ENCODE measurements around the gene ACP3.
"Not testable (repeated sequence)": the region's sequence is repeated elsewhere in the genome, so short reads cannot be mapped to it uniquely, and the experiment has no call there.

The ACP3 gene

DNA sequence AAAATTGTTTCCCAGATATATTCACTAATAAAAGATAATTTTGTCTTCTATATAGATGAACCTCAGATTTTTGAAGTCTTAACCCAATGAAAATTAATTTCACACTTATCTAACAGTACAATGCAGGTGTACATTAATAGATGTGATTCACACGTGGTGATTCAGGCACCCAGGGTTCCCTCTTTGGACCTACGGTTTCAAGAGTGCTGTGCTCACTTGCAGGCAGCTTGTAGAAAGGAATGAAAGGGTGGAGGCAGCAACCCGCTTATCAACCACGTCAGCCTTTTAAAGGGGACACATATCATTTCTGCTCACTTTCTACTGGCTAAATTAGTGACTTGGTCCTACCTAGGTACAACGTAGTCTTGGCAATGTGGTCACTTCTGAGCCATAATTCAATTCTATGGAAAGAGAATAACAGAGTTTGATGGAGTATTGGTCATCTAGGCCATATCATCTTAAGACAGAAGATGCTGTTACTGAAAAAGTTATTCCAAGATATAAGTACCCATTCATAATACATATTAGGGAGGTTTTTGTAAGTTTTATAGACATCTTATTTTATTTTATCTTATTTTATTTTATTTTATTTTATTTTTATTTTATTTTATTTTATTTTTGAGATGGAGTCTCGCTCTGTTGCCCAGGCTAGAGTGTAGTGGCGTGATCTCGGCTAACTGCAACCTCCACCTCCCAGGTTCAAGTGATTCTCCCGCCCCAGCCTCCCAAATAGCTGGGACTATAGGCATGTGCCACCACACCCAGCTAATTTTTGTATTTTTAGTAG is 37.9 kb downstream of the ACP3 start:
- DNase-seq (ENCODE audit: extremely low read depth in 1 of 2, low read depth in 1 of 2) = no peak

DNA sequence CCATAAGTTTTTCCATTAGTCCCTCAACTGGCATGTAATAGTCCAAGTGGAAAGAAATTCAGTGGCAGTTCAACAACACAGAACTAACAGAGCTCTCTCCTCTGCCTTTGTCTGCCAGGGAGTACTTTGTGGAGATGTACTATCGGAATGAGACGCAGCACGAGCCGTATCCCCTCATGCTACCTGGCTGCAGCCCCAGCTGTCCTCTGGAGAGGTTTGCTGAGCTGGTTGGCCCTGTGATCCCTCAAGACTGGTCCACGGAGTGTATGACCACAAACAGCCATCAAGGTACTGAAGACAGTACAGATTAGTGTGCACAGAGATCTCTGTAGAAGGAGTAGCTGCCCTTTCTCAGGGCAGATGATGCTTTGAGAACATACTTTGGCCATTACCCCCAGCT is 39.4 kb downstream of the ACP3 start:
- DNase-seq (ENCODE audit: extremely low read depth in 1 of 2, low read depth in 1 of 2) = no peak

DNA sequence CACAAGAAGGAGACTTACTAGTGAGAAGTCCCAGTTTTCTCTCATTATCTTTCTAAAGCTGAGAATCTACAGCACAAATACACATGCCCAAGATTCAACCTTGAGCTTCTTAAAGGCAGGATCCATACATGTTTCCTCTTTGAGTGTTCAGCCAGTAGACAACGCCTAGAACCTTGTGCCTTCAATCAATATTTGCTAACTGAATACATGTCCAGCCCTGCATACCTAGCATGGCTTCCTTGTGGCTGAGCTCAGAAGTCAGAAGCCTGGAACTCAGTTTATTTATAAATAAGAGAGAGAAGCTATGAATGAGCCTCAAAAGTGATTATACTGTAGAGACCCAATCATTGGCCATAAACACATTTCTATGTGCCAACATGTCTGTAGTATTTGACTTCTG is 43.5 kb downstream of the ACP3 start:
- DNase-seq (ENCODE audit: extremely low read depth in 1 of 2, low read depth in 1 of 2) = no peak

DNA sequence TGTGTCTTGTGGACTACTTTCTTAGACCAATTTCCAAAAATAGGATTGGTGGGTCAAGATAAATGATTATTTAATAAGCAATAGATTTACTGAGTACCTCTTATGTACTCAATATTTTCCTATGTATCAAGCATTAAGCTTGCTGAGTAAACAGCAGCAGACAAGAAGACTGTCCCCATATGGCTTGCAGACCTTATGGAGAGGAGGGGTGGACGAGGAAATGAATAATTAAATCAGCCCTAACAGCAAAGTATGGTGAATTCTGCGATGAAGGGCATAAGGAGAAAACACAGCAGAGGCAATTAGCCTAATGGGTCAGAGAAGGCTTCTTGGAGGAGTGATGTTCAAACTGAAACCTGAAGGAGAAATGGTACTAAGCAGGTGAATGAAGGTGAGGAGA is 45.1 kb downstream of the ACP3 start:
- no peak for DNase-seq (ENCODE audit: extremely low read depth in 1 of 2, low read depth in 1 of 2)

DNA sequence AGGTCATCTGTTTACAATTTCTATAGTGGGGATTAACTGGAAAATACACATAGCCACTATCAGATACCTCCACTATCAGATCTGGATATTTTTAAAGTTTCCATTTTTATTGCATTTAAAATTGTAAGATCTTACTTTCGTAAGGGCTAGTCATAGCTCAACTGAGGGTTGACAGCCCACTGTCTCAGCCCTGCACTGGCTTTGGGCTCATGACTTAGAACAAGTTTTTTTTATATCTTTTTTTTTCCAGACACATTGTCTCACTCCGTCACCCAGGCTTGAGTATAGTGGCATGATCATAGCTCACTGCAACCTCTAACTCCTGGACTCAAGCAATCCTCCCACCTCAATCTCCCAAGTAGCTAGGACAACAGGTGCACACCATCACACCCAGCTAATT is 51.3 kb downstream of the ACP3 start:
- no peak for DNase-seq (ENCODE audit: extremely low read depth in 1 of 2, low read depth in 1 of 2)

DNA sequence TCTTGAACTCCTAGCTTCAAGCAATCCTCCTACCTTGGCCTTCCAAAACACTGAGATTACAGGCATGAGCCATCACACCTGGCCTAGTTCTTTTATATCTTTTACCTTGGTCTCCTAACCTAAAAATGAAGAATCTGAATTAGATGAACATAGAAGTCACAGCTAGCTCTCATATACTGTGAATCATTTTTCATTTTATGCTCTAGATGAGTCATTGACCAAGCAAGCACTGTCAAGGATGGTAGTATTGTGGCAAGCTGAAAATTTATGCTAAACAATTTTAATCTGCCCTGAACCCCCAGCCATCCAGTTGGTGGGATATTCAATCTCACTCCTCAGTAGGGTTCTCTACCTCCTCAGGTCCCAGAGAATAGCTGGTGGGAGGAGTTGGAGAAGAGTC is 51.8 kb downstream of the ACP3 start:
- DNase-seq (ENCODE audit: extremely low read depth in 1 of 2, low read depth in 1 of 2) = no peak

DNA sequence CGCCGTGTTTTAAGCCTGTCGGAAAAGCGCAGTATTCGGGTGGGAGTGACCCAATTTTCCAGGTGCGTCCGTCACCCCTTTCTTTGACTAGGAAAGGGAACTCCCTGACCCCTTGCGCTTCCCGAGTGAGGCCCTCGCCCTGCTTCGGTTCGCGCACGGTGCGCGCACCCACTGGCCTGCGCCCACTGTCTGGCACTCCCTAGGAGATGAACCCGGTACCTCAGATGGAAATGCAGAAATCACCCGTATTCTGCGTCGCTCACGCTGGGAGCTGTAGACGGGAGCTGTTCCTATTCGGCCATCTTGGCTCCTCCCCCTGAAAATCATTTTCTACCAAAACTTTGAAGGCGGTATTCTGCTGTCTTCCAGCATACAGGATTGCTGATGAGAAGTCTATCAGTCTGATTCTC is 59.7 kb downstream of the ACP3 start:
- not testable (repeated sequence) for DNase-seq (ENCODE audit: extremely low read depth in 1 of 2, low read depth in 1 of 2)

DNA sequence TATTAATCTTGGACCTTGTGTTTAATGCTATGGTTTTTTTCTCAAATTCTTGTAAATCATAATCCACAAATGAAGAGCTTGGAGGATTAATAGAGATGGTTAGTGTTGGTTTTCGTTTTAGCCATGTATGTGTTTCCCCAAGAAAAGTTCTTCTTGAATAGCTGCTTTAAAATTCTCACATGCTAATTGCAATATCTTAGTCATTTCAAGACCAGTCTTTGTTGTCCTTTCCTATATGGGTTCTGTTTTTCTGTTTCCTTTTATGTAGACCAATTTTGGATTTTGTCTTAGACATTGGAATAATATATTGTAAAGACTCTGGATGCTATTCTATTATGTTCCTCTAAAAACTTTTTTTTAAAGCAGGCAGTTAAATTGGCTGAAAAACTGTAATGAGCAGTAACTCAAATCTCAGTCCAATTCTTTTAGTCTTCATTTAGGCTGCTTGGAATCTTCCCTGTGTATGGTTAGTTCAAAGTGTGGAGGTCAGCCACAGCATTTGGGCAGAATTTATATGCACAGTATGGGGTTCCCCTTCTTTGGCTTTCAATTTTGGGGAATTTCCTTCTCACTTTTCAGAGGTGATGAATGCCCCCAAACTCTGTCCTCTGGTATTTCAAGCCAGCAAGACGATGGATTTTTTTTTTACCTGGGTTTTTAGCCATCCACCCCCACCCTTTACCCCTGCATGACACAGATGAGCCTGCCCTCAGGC is 61.0 kb downstream of the ACP3 start:
- no peak for DNase-seq (ENCODE audit: extremely low read depth in 1 of 2, low read depth in 1 of 2)

DNA sequence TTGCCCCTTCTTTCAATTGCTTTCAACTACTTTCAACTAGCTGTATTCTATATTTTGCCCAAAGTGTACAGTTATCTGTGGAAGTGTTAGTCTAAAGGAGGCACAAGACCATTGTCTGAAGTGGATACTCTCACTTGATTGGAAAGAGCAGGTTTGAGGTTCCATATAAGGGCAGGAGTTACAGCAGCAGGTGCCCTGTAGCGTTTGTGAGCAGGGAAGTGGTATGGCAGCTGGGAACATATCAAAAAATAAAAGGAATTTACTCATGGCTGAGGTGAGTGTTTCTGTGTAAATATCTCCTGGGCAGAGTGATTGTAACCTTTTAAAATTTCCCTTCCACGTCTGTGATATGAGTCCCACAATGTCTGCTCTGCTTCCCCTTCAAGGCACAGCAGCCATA is 61.6 kb downstream of the ACP3 start:
- DNase-seq (ENCODE audit: extremely low read depth in 1 of 2, low read depth in 1 of 2) = no peak

DNA sequence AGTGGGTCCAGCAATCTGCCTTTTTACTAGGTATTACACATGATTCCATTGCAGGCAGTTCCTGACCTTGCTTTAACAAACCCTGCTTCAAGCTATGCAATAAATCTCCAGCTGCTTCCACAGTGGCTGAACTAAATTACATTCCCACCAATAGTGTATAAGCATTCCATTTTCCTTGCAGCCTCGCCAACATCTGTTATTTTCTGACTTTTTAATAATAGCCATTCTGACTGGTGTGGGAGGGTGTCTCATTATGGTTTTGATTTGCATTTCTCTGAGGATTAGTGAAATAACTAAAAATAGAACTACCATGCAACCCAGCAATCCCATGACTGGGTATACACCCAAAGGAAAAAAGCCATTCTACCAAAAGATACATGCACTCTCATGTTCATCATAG is 63.7 kb downstream of the ACP3 start:
- no peak for DNase-seq (ENCODE audit: extremely low read depth in 1 of 2, low read depth in 1 of 2)

DNA sequence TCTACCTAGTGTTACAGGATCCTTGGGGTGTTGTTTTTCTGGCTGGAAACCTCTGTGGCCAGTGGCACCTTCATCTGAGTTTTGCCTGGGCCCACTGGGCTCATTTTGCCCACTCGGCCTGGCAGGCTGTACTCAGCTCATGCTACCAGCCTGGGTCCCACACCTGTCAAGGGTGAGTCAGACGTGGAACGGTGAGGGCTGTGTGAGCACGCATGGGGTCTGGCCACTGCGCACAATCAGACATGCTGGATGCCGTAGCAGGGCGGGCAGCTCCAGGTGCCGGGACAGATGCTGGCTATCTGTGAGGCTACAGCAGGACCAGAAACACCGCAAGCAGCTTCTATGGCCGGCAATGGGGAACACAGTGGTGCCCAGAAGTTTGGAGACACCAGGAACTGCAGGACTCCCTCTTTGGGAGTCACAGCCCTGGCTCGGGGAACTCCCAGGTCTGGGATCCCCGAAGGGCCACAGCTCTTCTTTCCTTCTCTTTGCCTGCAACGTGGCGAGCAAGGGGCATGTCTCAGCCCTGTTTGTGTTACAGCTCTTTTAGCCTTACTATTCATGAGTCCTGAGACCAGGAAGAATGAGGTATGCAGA is 64.2 kb downstream of the ACP3 start:
- no peak for DNase-seq (ENCODE audit: extremely low read depth in 1 of 2, low read depth in 1 of 2)

DNA sequence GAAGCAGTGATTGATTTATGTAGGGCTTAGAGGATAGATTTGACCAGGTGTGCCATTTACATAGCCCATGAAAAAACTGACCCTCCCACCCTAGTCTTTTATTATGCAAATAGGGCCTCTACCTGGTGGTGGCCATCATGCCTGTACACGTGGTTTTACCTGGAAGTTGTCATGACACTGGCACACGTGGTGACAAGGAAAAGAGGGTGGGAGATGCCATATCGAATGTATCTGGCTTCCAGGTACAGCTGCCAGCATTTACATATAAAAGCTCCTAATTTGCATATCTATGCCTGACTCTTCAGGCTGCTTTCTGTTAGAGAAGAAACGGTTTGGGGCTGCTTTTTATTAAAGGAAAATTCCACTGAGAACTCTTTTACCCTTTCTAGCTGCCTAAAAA is 65.1 kb downstream of the ACP3 start:
- DNase-seq (ENCODE audit: extremely low read depth in 1 of 2, low read depth in 1 of 2) = no peak

DNA sequence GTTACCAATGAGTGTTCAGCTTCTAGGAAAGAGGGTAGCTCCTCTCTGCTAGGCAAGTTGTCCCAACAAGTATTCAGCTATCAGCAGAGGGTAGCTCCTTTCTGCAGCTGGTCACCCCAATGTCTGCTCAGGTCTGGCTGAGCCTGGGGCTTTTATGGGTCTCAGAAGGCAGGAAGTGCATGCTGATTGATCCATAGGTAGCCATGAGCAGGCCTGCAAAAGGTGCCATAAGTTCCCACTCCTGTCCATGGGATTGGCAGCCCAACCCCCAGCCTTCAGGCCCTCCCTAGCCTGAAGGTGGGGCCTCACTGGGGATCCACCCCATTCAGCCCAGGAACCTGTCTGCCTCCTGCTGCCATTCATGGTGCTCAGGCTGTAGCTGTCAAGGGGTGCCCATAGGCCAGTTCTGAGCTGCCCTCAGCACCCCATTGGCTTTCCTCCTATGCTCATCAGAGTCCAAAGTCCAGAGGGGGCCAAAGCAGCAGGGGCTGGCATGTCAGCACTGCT is 65.5 kb downstream of the ACP3 start:
- DNase-seq (ENCODE audit: extremely low read depth in 1 of 2, low read depth in 1 of 2) = no peak

DNA sequence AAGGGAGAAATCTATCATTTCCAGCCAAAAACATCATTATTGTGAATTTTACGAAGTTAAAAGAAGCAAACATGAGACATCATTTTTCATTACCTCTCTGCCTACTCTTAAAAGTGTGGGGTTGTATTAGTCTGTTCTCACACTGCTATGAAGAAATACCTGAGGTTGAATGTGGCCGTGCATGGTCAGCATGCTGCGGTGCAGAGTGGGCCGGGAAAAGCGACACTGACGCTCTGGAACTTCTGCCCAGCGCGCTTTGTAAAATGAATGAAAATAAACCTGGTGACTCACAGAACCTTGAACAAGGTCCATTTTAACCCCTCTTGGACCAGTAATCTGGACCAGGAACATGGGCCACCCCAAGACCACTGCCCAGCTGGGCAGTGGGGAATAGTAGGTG is 69.1 kb downstream of the ACP3 start:
- no peak for DNase-seq (ENCODE audit: extremely low read depth in 1 of 2, low read depth in 1 of 2)

DNA sequence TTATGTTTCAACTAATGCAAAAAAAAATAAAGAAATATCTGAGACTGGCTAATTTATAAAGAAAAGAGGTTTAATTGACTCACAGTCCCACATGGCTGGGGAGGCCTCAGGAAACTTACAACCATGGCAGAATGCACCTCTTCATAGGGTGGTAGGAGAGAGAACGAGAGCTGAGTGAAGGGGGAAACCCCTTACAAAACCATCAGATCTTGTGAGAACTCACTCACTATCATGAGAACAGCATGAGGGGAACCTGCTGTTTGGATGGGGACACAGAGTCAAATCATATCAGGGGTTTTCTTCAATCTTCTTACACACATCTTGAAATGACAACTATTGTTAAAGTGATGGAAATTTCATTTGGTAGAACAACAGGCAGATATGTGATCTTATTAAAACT is 75.5 kb downstream of the ACP3 start:
- not testable (repeated sequence) for DNase-seq (ENCODE audit: extremely low read depth in 1 of 2, low read depth in 1 of 2)

DNA sequence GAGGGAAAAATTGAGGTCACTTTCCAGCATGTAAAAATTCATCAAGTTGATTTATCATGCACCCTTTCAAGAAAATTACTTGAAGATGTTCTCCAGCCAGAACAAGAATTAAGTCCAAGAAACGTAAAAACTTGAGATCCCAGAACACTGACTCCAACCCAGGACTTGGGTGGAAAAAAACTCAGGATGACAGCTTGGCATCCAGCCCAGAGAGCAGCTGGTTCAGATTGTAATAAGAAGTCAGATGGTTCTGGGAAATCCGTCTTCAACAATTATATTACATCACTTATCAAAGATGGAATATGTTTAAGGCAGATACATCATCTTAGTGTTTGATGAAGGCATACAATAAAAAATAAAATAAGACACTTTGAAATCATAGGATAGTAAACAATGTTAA is 77.1 kb downstream of the ACP3 start:
- no peak for DNase-seq (ENCODE audit: extremely low read depth in 1 of 2, low read depth in 1 of 2)

DNA sequence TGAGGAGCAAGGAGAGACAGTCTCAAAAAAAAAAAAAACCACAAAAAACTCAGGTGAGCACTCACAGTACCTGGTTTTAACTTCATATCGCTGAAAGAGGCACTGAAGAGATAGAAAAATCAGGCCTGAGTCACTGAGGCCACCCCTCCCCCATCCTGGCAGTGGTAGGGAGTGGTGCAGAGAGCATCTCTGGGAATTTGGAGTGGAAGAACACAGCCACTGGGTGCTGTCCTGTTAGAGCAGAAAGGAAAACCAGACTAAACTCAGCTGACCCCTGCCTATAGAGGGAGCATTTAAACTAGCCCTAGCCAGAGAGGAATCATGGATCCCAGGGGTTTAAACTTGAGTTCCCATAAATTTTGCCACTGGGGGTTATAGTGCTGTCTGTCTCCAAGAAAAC is 77.9 kb downstream of the ACP3 start:
- no peak for DNase-seq (ENCODE audit: extremely low read depth in 1 of 2, low read depth in 1 of 2)

DNA sequence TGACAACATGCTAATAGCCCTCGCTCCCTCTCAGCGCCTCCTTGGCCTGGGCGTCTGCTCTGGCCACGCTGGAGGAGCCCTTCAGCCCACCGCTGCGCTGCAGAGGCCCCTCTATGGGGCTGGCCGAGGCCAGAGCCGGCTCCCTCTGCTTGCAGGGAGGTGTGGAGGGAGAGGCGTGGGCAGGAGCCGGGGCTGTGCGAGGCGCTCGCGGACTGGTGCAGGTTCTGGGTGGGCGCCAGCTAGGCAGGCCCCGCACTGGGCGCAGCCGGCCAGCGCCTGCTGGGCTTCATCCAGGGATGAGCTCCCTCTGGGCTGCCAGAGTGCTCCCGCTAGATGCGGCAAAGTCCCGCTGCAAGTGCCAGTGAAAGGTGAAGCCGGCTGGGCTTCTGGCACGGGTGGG is 79.0 kb downstream of the ACP3 start:
- DNase-seq (ENCODE audit: extremely low read depth in 1 of 2, low read depth in 1 of 2) = no peak

DNA sequence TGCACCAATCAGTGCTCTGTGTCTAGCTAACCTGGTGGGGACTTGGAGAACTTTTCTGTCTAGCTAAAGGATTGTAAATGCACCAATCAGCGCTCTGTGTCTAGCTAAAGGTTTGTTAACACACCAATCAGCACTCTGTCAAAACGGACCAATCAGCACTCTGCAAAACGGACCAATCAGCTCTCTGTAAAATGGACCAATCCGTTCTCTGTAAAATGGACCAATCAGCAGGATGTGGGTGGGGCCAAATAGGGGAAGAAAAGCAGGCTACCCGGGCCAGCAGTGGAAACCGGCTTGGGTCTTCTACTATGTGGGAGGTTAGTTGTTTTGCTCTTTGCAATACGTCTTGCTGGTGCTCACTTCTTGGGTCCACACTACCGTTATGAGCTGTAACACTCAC is 79.6 kb downstream of the ACP3 start:
- not testable (repeated sequence) for DNase-seq (ENCODE audit: extremely low read depth in 1 of 2, low read depth in 1 of 2)

DNA sequence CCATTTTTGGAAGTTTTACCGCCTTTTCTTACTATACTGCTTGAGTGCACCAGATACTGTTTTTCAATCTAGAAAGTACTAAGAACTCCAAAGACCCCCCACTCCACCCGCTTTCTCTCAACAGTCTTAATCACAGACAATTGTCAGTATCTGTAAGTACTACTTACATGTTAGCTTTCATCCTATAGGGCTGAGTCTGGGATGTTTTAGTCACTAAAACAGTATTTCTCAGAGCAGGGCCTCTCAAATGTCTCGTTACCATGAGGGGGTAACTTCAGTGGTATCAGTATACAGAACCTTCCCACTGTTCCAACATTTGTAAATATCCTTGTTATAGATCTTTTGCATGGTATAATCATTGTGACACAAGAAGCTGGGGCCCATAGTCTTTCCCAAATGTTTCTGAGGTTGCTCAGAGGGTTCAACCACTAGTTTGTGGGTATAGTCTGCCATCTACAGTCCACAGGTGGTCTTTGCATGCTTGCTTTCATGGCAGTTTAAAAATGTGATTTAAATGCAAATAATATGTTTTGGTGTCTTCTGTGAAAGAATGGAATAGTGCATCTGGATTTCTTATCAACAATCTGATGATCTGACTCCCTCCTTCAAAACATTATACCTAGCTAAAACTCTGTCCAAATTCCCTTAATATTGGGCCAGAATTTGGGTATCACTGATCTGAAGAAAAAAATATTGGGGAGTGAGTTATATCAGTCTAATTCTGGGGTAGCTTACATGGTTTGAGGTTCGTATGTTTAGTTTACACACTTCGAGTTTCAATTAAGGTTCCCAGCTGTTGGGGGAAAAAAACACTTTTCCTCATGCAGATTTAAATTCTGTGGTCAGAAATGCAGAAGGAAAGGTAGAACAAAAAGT is 82.1 kb downstream of the ACP3 start:
- no peak for DNase-seq (ENCODE audit: extremely low read depth in 1 of 2, low read depth in 1 of 2)

DNA sequence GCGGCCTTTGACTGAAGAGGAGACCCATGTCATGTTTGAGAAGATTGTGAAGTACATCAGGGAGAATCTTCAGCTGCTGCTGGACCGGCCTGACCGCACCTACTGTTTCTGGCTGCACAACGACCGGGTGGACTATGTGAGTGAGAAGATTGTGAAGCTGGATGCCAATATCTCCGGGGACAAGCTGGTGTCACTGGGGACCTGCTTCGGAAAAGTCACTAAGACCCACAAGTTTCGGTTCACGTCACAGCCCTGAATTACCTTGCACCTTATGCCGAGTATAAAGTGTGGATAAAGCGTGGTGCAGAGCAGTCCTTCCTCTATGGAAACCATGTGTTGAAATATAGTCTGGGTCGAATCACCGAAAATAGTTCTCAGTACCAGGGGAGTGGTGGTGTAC is 84.0 kb downstream of the ACP3 start:
- no peak for DNase-seq (ENCODE audit: extremely low read depth in 1 of 2, low read depth in 1 of 2)
